Measurements from ENCODE around the gene EDARADD.

Gene EDARADD

DNA sequence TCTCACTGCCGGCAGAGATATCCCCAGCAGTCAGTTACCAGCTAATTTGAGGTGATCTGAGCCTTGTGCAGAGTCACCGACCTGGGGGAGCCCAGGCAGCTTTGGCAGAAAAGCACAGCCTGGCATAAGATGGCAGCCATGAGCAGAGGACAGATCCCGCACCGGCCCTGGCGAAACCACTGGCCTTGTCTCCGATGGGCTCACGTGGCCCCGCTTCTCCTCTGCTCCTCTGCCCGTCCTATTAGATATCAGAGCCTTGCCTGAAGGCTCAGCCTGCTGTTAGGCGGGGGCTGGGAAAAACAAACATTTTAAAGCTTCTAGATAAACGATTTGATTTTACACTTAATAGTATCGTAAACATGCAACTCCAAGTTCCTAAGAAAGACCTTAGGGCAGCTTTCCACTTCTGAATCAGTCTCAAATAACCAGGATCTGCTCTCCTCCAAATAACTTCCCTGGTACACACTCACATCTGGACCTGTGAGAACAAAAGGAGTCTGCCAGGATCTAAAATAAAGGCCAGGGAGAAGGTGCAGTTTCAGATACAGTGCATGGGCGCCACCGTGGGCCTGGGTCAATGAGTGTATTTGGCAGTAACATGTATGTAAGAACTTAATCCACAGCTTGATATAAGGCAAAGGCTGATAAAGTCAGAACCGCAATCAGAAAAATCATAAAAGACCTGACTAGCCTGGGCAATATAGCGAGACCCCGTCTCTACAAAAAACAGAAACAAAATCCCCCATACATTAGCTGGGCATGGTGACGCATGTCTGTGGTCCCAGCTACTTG is 10.0 kb downstream of the EDARADD start:
- H3K27me3 Mint-ChIP-seq, result peaks cover 9% of the 10 kb centered on the region
- no peaks in the 10 kb centered on the region for H3K4me1 Mint-ChIP-seq
- H3K9me3 Mint-ChIP-seq, result no peaks in the 10 kb centered on the region
- H3K27ac Mint-ChIP-seq, result no peak overlapping the region
- no peak overlapping the region for H3K4me3 Mint-ChIP-seq
- no peaks in the 10 kb centered on the region for H3K36me3 Mint-ChIP-seq

DNA sequence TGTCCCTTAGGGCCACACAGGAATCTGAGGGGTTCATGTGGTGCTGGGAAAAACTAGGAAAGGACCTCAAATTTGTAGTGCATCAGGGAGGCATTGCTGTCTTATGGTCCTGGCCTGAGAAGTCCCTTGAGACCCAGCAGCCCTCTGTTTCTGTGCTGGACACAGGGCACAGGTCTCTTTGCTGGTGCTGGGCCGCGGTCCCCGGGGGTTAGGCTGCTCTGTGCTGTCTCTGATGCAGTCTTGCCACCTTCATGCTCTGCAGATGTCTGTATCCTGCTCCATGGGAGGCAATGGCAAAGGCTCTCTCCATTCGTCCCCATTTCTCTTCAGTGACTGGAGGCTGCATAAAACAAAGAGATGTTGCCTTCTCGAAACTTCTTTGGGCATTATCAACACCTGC is 13.0 kb downstream of the EDARADD start:
- Mint-ChIP-seq H3K9me3 (no peaks in the 10 kb centered on the region), H3K36me3 (no peaks in the 10 kb centered on the region), H3K4me1 (no peaks in the 10 kb centered on the region), H3K4me3 (no peak overlapping the region), H3K27me3 (peaks cover 5% of the 10 kb centered on the region), H3K27ac (no peak overlapping the region)

GRCh38 chr1:236413688-236414087 is 19.6 kb downstream of the EDARADD start:
- no peak overlapping the region for H3K4me3 Mint-ChIP-seq
- no peaks in the 10 kb centered on the region for H3K9me3 Mint-ChIP-seq
- no peak overlapping the region for H3K27ac Mint-ChIP-seq
- H3K36me3 Mint-ChIP-seq, result no peaks in the 10 kb centered on the region
- peaks cover 10% of the 10 kb centered on the region for H3K4me1 Mint-ChIP-seq
- no peaks in the 10 kb centered on the region for H3K27me3 Mint-ChIP-seq

DNA sequence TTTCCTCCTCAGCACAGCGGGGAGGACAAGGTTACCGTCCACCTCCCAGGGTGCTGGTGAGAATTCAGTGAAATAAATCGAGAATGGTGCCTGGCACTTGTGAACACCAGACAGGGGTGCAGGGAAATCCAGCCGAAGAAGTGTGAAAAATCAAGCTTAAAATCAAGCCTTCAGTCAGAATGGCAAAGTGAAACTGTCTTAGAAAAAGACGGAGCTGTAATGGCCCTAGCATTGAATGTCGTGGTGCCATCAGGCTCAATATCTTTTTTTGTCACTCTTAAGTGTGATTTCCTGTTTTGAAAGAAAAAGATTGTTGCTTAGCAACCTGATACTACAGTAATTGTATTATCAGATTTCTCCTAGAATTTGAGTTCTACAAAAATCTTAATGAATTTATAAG is 22.1 kb downstream of the EDARADD start:
- H3K4me3 Mint-ChIP-seq, result peak overlapping the region; percentile 78
- H3K36me3 Mint-ChIP-seq, result no peaks in the 10 kb centered on the region
- peak overlapping the region; percentile 62 for H3K27ac Mint-ChIP-seq
- H3K4me1 Mint-ChIP-seq, result peaks cover 10% of the 10 kb centered on the region
- no peaks in the 10 kb centered on the region for H3K9me3 Mint-ChIP-seq
- H3K27me3 Mint-ChIP-seq, result no peaks in the 10 kb centered on the region

DNA sequence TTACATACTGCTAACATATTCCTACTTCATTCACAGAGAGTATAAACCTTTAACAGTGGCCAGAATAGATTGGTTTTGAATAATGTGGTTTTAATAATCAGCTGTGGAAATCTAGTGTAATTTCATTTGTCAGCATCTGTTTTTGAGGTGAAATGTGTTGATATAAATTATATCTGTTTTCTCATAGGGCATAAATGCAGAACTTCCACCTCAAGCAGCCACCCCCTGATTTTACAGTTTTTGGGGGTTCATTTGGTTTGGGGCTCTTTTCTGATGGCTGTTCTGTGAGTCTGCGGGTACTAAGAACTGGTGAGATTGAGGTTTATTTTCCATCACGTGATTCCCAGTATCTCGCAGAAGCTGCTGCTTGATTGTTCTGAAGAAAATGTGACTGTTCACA is 23.2 kb downstream of the EDARADD start:
- no peak overlapping the region for H3K27ac Mint-ChIP-seq

GRCh38 chr1:236419502-236419901 is 25.4 kb downstream of the EDARADD start:
- Mint-ChIP-seq H3K27me3 (peaks cover 3% of the 10 kb centered on the region), H3K36me3 (no peaks in the 10 kb centered on the region), H3K9me3 (no peaks in the 10 kb centered on the region), H3K4me3 (no peak overlapping the region), H3K27ac (no peak overlapping the region), H3K4me1 (peaks cover 10% of the 10 kb centered on the region)

More for the DNA sequence above, 23.2 kb downstream of the EDARADD start:
- Mint-ChIP-seq H3K4me1 (peaks cover 10% of the 10 kb centered on the region), H3K36me3 (no peaks in the 10 kb centered on the region), H3K27me3 (no peaks in the 10 kb centered on the region), H3K4me3 (no peak overlapping the region), H3K9me3 (no peaks in the 10 kb centered on the region)

GRCh38 chr1:236421022-236421421 is 26.9 kb downstream of the EDARADD start:
- H3K9me3 Mint-ChIP-seq, result no peaks in the 10 kb centered on the region

GRCh38 chr1:236421850-236422516 is 27.9 kb downstream of the EDARADD start:
- no peaks in the 10 kb centered on the region for H3K36me3 Mint-ChIP-seq
- no peaks in the 10 kb centered on the region for H3K9me3 Mint-ChIP-seq
- H3K4me1 Mint-ChIP-seq, result no peaks in the 10 kb centered on the region
- H3K27ac Mint-ChIP-seq, result no peak overlapping the region
- no peak overlapping the region for H3K4me3 Mint-ChIP-seq
- H3K27me3 Mint-ChIP-seq, result peaks cover 5% of the 10 kb centered on the region

More at GRCh38 chr1:236421022-236421421, 26.9 kb downstream of the EDARADD start:
- peaks cover 7% of the 10 kb centered on the region for H3K4me1 Mint-ChIP-seq
- peaks cover 3% of the 10 kb centered on the region for H3K27me3 Mint-ChIP-seq
- H3K36me3 Mint-ChIP-seq, result no peaks in the 10 kb centered on the region
- H3K4me3 Mint-ChIP-seq, result no peak overlapping the region
- H3K27ac Mint-ChIP-seq, result no peak overlapping the region

- peaks cover 5% of the 10 kb centered on the region for H3K27me3 Mint-ChIP-seq
- H3K4me1 Mint-ChIP-seq, result no peaks in the 10 kb centered on the region
- no peak overlapping the region for H3K4me3 Mint-ChIP-seq
- H3K36me3 Mint-ChIP-seq, result no peaks in the 10 kb centered on the region
- H3K9me3 Mint-ChIP-seq, result no peaks in the 10 kb centered on the region
- no peak overlapping the region for H3K27ac Mint-ChIP-seq
Observed at GRCh38 chr1:236422517-236422876, 28.4 kb downstream of the EDARADD start.

DNA sequence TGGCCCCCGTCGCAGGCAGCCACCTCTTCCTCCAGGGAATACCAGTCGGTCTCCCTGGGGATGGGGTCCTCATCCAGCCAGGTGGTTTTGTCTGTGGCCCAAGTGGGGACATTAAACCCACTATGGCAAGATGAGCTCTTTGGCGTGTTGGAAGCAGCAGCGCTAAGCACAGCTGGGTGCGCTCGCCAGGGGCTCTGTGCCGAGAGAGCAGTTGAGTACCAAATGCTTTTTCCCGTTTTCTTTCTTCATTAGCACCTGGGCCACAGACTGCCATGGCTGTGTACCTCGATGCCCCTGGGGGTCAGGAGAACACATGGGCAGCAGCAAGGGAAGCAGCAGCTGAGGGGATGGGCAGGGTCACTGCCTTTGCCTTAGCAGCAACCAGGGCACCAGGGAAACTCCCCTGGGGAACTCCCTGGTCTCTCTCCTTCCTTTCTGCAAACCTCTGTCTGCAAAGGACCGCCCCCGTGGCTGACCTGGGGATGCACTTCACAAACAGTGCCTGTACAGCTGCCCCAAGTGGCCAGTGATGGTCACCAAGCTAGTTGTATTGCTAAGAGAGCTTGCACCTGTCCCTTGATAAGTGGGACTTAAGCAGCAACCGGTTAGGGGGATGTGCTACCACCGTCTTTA is 31.1 kb downstream of the EDARADD start:
- Mint-ChIP-seq H3K4me1 (no peaks in the 10 kb centered on the region), H3K36me3 (peaks cover 2% of the 10 kb centered on the region), H3K4me3 (no peak overlapping the region), H3K27ac (no peak overlapping the region), H3K9me3 (no peaks in the 10 kb centered on the region), H3K27me3 (peaks cover 5% of the 10 kb centered on the region)

- Mint-ChIP-seq H3K9me3 (no peaks in the 10 kb centered on the region), H3K27me3 (peaks cover 5% of the 10 kb centered on the region), H3K36me3 (peaks cover 2% of the 10 kb centered on the region), H3K27ac (no peak overlapping the region), H3K4me3 (no peak overlapping the region), H3K4me1 (no peaks in the 10 kb centered on the region)
Observed at GRCh38 chr1:236426215-236426614, 32.1 kb downstream of the EDARADD start.

DNA sequence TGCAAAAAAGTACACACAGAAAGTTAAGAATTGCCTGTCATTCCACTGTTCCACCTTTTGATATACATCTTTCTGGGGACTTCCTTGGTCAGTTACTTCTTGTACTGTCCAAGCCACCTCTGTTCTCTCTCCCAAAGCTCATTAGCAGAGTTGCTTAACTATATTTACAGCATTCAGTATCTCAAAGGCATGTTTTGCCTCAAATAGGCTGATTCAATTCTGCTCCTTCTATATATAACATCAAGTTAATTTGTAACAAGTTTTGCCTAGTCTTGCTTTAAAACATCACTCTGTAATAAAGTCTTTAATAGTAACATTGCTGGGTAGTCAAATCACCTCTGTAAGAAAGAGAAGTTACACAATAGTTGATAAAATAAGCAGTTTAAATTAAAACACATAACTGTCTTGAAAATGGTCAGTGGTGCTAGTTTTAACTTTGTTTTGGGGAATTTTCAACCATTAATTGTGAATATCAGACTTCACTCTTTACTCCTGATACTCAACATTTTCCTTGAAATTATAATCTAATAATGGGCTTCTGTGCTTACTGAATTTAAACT is 35.7 kb downstream of the EDARADD start:
- H3K27me3 Mint-ChIP-seq, result peaks cover 2% of the 10 kb centered on the region
- H3K36me3 Mint-ChIP-seq, result peaks cover 2% of the 10 kb centered on the region
- H3K4me3 Mint-ChIP-seq, result no peak overlapping the region
- no peaks in the 10 kb centered on the region for H3K4me1 Mint-ChIP-seq
- no peak overlapping the region for H3K27ac Mint-ChIP-seq
- H3K9me3 Mint-ChIP-seq, result no peaks in the 10 kb centered on the region

DNA sequence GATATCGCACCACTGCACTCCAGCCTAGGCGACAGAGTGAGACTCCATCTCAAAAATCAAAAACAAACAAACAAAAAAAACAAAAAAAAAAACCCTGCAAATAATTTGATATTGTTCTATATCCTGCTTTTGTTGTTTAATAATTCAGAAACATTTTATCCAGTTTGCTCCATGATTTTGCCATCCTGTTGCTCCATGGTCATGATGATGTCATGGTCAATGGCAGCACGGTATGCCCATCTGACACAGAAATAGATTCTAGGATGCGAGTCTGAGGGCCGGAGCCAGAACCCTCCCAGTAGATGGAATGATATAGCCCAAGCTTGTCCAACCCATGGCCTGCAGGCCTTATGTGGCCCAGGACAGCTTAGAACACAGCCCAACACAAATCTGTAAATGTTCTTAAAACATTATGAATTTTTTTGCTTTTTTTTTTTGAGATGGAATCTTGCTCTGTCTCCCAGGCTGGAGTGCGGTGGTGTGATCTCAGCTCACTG is 39.8 kb downstream of the EDARADD start:
- no peak overlapping the region for H3K27ac Mint-ChIP-seq
- H3K9me3 Mint-ChIP-seq, result no peaks in the 10 kb centered on the region
- H3K27me3 Mint-ChIP-seq, result no peaks in the 10 kb centered on the region
- H3K4me1 Mint-ChIP-seq, result no peaks in the 10 kb centered on the region
- no peak overlapping the region for H3K4me3 Mint-ChIP-seq
- H3K36me3 Mint-ChIP-seq, result peaks cover 2% of the 10 kb centered on the region

GRCh38 chr1:236438614-236439013 is 44.5 kb downstream of the EDARADD start:
- H3K27ac Mint-ChIP-seq, result no peak overlapping the region
- H3K27me3 Mint-ChIP-seq, result no peaks in the 10 kb centered on the region
- H3K4me3 Mint-ChIP-seq, result no peak overlapping the region
- H3K4me1 Mint-ChIP-seq, result no peaks in the 10 kb centered on the region
- no peaks in the 10 kb centered on the region for H3K9me3 Mint-ChIP-seq
- no peaks in the 10 kb centered on the region for H3K36me3 Mint-ChIP-seq

- H3K27ac Mint-ChIP-seq, result no peak overlapping the region
- H3K9me3 Mint-ChIP-seq, result no peaks in the 10 kb centered on the region
- no peaks in the 10 kb centered on the region for H3K27me3 Mint-ChIP-seq
- H3K4me3 Mint-ChIP-seq, result no peak overlapping the region
- no peaks in the 10 kb centered on the region for H3K4me1 Mint-ChIP-seq
- H3K36me3 Mint-ChIP-seq, result no peaks in the 10 kb centered on the region
Observed at GRCh38 chr1:236440373-236440772, 46.3 kb downstream of the EDARADD start.

DNA sequence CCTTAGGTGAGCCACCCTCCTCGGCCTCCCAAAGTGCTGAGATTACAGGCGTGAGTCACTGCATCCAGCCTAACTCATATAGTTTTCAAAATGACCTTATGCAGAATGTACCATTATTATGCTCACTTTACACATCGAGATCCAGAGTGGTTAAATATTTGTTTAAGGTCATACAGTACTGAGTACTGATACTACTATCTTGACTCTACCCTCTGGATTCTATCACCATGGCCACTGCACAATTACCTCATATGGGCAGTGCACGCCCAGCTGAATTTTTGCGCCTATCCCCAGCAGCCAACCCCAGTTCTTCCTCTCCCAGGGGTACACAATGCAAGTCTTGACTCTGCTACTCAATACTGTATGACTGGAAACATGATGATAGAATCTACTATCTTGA is 56.7 kb downstream of the EDARADD start:
- H3K27ac Mint-ChIP-seq, result no peak overlapping the region
- no peaks in the 10 kb centered on the region for H3K27me3 Mint-ChIP-seq
- no peaks in the 10 kb centered on the region for H3K4me1 Mint-ChIP-seq
- H3K36me3 Mint-ChIP-seq, result peaks cover 2% of the 10 kb centered on the region
- no peaks in the 10 kb centered on the region for H3K9me3 Mint-ChIP-seq
- H3K4me3 Mint-ChIP-seq, result no peak overlapping the region

Measured in activated naive CD4-positive, alpha-beta T cell treated with anti-CD3 and anti-CD28 coated beads, Interleukin-2, amount 50 U/mL, for 24 hours (primary cell).